Central memory CD8-positive, alpha-beta T cell (primary cell): Measurements from ENCODE around the gene TPM2.
A peak's percentile ranks its signal among the peaks of the same experiment; 100 is the strongest.

Experiments
- ATAC-seq: fragments of 150-1000 bp; cut with Tn5 transposase; replicated peaks from 2 replicates; pipeline ENCODE4 v1.10.0; 2022; ENCODE audit warnings: mild to moderate bottlenecking, moderate FRiP score, moderate number of reproducible peaks; ENCODE audit not compliant: poor library complexity, severe bottlenecking; ENCODE audit errors: extremely low read depth
- DNase-seq, 2 donors: peaks; one replicate each; pipeline ENCODE4 v3.0.0; 2021; ENCODE audit warnings: low spot score in 2 of 2
- H3K27ac Mint-ChIP-seq: one replicate; pipeline ENCODE4 v1.8.0; 2022; ENCODE audit warnings: low read depth, mild to moderate bottlenecking, moderate library complexity, mixed read lengths
- H3K27me3 Mint-ChIP-seq: one replicate; pipeline ENCODE4 v1.8.0; 2022; ENCODE audit warnings: mixed read lengths
- H3K36me3 Mint-ChIP-seq: one replicate; pipeline ENCODE4 v1.8.0; 2022; ENCODE audit warnings: mild to moderate bottlenecking, moderate library complexity, mixed read lengths; ENCODE audit not compliant: insufficient read depth
- H3K4me1 Mint-ChIP-seq: one replicate; pipeline ENCODE4 v1.8.0; 2022; ENCODE audit warnings: mixed read lengths
- H3K4me3 Mint-ChIP-seq: one replicate; pipeline ENCODE4 v1.8.0; 2022; ENCODE audit warnings: mild to moderate bottlenecking, moderate library complexity, mixed read lengths
- H3K9me3 Mint-ChIP-seq: one replicate; pipeline ENCODE4 v1.8.0; 2022; ENCODE audit warnings: mixed read lengths

Gene TPM2

DNA sequence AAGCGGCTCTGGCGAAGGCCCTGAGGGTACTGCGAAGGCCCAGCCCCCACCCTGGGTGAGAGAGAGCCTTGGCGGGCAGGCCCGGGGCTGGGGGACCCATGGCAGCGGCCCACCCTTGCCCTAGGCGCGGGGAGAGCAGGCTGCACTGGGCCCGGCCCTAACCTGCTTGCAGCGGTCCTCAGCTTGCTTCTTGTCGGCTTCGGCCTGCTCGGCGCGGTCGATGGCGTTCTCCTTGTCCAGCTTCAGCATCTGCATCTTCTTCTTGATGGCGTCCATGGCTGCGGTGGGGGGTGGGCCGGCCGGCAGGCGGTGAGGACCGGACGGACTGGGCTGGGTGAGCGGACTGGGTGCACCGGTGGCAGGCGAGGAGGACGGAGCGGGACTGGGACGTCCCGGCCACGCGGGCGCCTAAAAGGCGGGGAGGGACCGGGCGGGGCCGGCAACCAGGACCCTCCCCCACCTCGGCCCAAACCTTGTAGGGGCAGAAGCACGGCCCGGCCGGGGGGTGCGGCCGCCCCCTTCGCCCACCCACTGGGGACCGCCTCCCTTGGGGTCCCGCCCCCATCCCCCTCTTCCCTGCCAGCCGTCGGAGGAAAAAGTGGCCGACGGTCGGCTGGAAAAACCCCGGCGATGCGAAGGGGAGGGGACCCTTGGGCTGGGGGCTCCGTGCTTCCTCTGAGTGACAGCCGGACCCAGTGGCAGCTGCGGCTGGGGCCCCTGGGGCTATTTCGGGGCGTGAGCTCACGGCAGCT, at the start of gene TPM2:
Gene TPM2 (minus strand): TSS at position 384 of the 752 bp plus-strand sequence. CDS start 108 bp downstream, at position 276.
- H3K9me3 Mint-ChIP-seq: no peaks in the 10 kb centered on the region
- H3K4me1 Mint-ChIP-seq: peaks cover 27% of the 10 kb centered on the region
- no peak for DNase-seq
- H3K27me3 Mint-ChIP-seq: no peaks in the 10 kb centered on the region
- H3K36me3 Mint-ChIP-seq: peaks cover 7% of the 10 kb centered on the region
- peak within 1 kb of the TSS; percentile 80 for H3K27ac Mint-ChIP-seq
- no peak for ATAC-seq
- peak within 1 kb of the TSS; percentile 85 for H3K4me3 Mint-ChIP-seq

- H3K9me3 Mint-ChIP-seq: no peaks in the 10 kb centered on the region
- H3K36me3 Mint-ChIP-seq: peaks cover 44% of the 10 kb centered on the region
- DNase-seq (no peak), ATAC-seq (no peak)
- no peak overlapping the region for H3K27ac Mint-ChIP-seq
- H3K4me1 Mint-ChIP-seq: peaks cover 28% of the 10 kb centered on the region
- H3K27me3 Mint-ChIP-seq: no peaks in the 10 kb centered on the region
- H3K4me3 Mint-ChIP-seq: no peak overlapping the region
These were observed 49.2 kb upstream of the TPM2 start for GRCh38 chr9:35738924-35739323.

GRCh38 chr9:35738186-35738585, 48.5 kb upstream of the TPM2 start:
- DNase-seq (no peak), ATAC-seq (no peak)
- H3K9me3 Mint-ChIP-seq: no peaks in the 10 kb centered on the region
- H3K4me1 Mint-ChIP-seq: peaks cover 24% of the 10 kb centered on the region
- H3K27me3 Mint-ChIP-seq: no peaks in the 10 kb centered on the region
- H3K27ac Mint-ChIP-seq: no peak overlapping the region
- H3K4me3 Mint-ChIP-seq: no peak overlapping the region
- peaks cover 39% of the 10 kb centered on the region for H3K36me3 Mint-ChIP-seq

- H3K27me3 Mint-ChIP-seq: no peaks in the 10 kb centered on the region
- no peak for DNase-seq
- H3K27ac Mint-ChIP-seq: no peak overlapping the region
- no peak for ATAC-seq
- H3K36me3 Mint-ChIP-seq: peaks cover 34% of the 10 kb centered on the region
- H3K4me1 Mint-ChIP-seq: peaks cover 27% of the 10 kb centered on the region
- no peaks in the 10 kb centered on the region for H3K9me3 Mint-ChIP-seq
- no peak overlapping the region for H3K4me3 Mint-ChIP-seq
These were observed 47.4 kb upstream of the TPM2 start for GRCh38 chr9:35737143-35737542.

DNA sequence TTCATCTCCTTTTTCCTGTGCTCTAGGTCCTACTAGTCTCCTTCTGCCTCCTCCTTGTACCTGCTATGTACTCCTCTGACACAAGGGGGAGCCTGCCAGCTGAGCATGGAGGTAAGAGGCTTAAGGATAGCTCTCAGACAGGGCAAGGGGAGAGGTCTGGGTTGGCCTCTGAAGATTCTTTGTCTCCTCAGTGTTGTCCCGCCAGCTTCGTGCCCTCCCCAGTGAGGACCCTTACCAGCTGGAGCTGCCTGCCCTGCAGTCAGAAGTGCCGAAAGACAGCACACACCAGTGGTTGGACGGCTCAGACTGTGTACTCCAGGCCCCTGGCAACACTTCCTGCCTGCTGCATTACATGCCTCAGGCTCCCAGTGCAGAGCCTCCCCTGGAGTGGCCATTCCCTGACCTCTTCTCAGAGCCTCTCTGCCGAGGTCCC, 46.5 kb upstream of the TPM2 start:
- DNase-seq: peak in 1 of 2 donors; percentile 48
- Mint-ChIP-seq H3K27me3 (no peaks in the 10 kb centered on the region), H3K27ac (no peak overlapping the region), H3K4me3 (no peak overlapping the region), H3K9me3 (no peaks in the 10 kb centered on the region), H3K4me1 (peaks cover 26% of the 10 kb centered on the region), H3K36me3 (peaks cover 32% of the 10 kb centered on the region)
- ATAC-seq: no peak

DNA sequence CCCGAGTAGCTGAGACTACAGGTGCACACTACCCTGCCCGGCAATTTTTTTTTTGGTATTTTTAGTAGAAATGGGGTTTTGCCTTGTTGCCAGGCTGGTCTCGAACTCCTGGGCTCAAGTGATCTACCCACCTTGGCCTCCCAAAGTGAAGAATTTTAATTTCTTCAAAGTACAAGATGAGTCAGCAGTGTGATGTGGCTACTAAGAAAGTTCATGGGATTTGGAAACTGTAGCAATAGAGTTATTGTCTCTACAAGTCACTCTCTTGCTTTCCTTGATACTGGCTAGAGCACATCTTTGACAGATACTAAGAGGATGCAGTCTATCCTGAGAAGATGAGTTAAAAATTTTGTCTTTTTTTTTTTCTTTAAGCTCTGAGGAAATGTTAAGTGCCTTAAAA, 44.4 kb upstream of the TPM2 start:
- Mint-ChIP-seq H3K9me3 (no peaks in the 10 kb centered on the region), H3K27me3 (no peaks in the 10 kb centered on the region), H3K4me1 (peaks cover 29% of the 10 kb centered on the region), H3K36me3 (peaks cover 22% of the 10 kb centered on the region), H3K4me3 (no peak overlapping the region), H3K27ac (no peak overlapping the region)
- DNase-seq: no peak
- ATAC-seq: no peak

GRCh38 chr9:35732800-35733541, 43.2 kb upstream of the TPM2 start:
- no peak for ATAC-seq
- no peak overlapping the region for H3K4me3 Mint-ChIP-seq
- H3K36me3 Mint-ChIP-seq: peaks cover 15% of the 10 kb centered on the region
- H3K27me3 Mint-ChIP-seq: no peaks in the 10 kb centered on the region
- peaks cover 29% of the 10 kb centered on the region for H3K4me1 Mint-ChIP-seq
- DNase-seq: no peak
- H3K27ac Mint-ChIP-seq: peak overlapping the region; percentile 73
- no peaks in the 10 kb centered on the region for H3K9me3 Mint-ChIP-seq

- ATAC-seq (peak; percentile 93), DNase-seq (peak; percentile 92 to 96)
- H3K4me1 Mint-ChIP-seq: peaks cover 29% of the 10 kb centered on the region
- H3K36me3 Mint-ChIP-seq: peaks cover 12% of the 10 kb centered on the region
- H3K4me3 Mint-ChIP-seq: no peak within 1 kb of the TSS
- no peaks in the 10 kb centered on the region for H3K9me3 Mint-ChIP-seq
- H3K27me3 Mint-ChIP-seq: no peaks in the 10 kb centered on the region
- peak within 1 kb of the TSS; percentile 73 for H3K27ac Mint-ChIP-seq
These were observed 42.6 kb upstream of the TPM2 start, which contains the start of the genes CREB3 and TLN1 for GRCh38 chr9:35732185-35732799. CREB3 (plus strand) TSS chr9:35732666; CDS start chr9:35732773, 107 bp downstream. TLN1 (minus strand) TSS chr9:35732195; CDS start chr9:35725694, 6,501 bp downstream.

- H3K9me3 Mint-ChIP-seq: no peaks in the 10 kb centered on the region
- H3K27ac Mint-ChIP-seq: peak overlapping the region; percentile 73
These were observed 41.9 kb upstream of the TPM2 start for GRCh38 chr9:35731415-35732184.

GRCh38 chr9:35730486-35730854, 40.7 kb upstream of the TPM2 start:
- no peaks in the 10 kb centered on the region for H3K27me3 Mint-ChIP-seq
- ATAC-seq (no peak), DNase-seq (no peak)
- H3K9me3 Mint-ChIP-seq: no peaks in the 10 kb centered on the region
- H3K4me1 Mint-ChIP-seq: peaks cover 23% of the 10 kb centered on the region
- H3K36me3 Mint-ChIP-seq: peaks cover 16% of the 10 kb centered on the region
- H3K27ac Mint-ChIP-seq: no peak overlapping the region
- no peak overlapping the region for H3K4me3 Mint-ChIP-seq

More at GRCh38 chr9:35731415-35732184, 41.9 kb upstream of the TPM2 start:
- H3K27me3 Mint-ChIP-seq: no peaks in the 10 kb centered on the region
- no peak for DNase-seq
- no peak overlapping the region for H3K4me3 Mint-ChIP-seq
- H3K4me1 Mint-ChIP-seq: peaks cover 29% of the 10 kb centered on the region
- H3K36me3 Mint-ChIP-seq: peaks cover 12% of the 10 kb centered on the region
- no peak for ATAC-seq

GRCh38 chr9:35729700-35730485, 40.2 kb upstream of the TPM2 start:
- Mint-ChIP-seq H3K4me1 (peaks cover 24% of the 10 kb centered on the region), H3K9me3 (no peaks in the 10 kb centered on the region), H3K4me3 (no peak overlapping the region), H3K27ac (no peak overlapping the region), H3K27me3 (no peaks in the 10 kb centered on the region), H3K36me3 (peaks cover 16% of the 10 kb centered on the region)
- DNase-seq: no peak
- no peak for ATAC-seq
